Testis (tissue), 3 donors: ENCODE results near the gene WIPF1. TPM values are rescaled to one million over a fixed set of nuclear protein-coding genes. Genes with fewer than 3 reads are reported as not detected.

Experiments
- DNase-seq: peaks from one replicate; pipeline ENCODE4 v3.0.0-alpha.2; 2019
- H3K27ac ChIP-seq, 2 donors: fragments of 200-600 bp; sonication (generic); one replicate each; pipeline ENCODE4 v1.5.1; 2019
- H3K27me3 ChIP-seq: fragments of 200-600 bp; sonication (generic); one replicate; pipeline ENCODE4 v1.5.1; 2019
- H3K36me3 ChIP-seq: fragments of 200-600 bp; sonication (generic); one replicate; pipeline ENCODE4 v1.5.1; 2017; ENCODE audit warnings: low read depth; ENCODE audit errors: missing control alignments
- H3K4me1 ChIP-seq: fragments of 200-600 bp; sonication (generic); one replicate; pipeline ENCODE4 v1.5.1; 2019
- H3K4me3 ChIP-seq, 2 donors: fragments of 200-600 bp; sonication (generic); one replicate each; pipeline ENCODE4 v1.5.1; 2017 to 2019
- H3K9me3 ChIP-seq: fragments of 200-600 bp; sonication (generic); one replicate; pipeline ENCODE4 v1.5.1; 2017
- POLR2A ChIP-seq: fragments of 450-650 bp; IDR thresholded peaks from one replicate; pipeline ENCODE4 v1.6.1; 2017; ENCODE audit warnings: antibody characterized with exemption, mild to moderate bottlenecking, moderate library complexity
- WGBS, 2 donors: methylation state at CpG; one replicate each; pipeline ENCODE4 v1.1.5; 2018; 5-methylcytosine and 5-hydroxymethylcytosine counted together
- intact Hi-C: fragments of 100-400 bp; cut with DNase I; formaldehyde crosslinking; loops from one replicate; pipeline ENCODE4 v1.15.1; 2023; ENCODE audit warnings: low total_unique reads
- polyA plus RNA-seq: library from polyadenylated mRNA; stranded (reverse); fragments of 350-450 nt; fragmentation: Illumina TruSeq; extraction: RNeasy Lipid Tissue Mini Kit (QIAGEN cat#74804); gene quantifications from one replicate; pipeline ENCODE4 v1.2.3, GENCODE V29; 2014; ENCODE audit warnings: low read depth, low replicate concordance; ENCODE audit not compliant: insufficient read depth
- total RNA-seq, 2 donors: library from RNA; depleted of rRNA; stranded (reverse); fragments of >200 nt; gene quantifications; one replicate each; pipeline ENCODE4 v1.2.3, GENCODE V29; 2016
- TF ChIP-seq, protein P1 (sequence below), 3 experiments: fragments of 450-650 bp in 2 of 3; fragments of 200-600 bp in 1 of 3; sonication (generic) in 1 of 3; IDR thresholded peaks; one replicate each; pipeline ENCODE4 v1.5.1; 2016 to 2019; ENCODE audit warnings: antibody characterized with exemption in 3 of 3, mild to moderate bottlenecking in 2 of 3, moderate library complexity in 1 of 3

The WIPF1 gene
- total and polyA plus RNA-seq, 3 donors from 2014 or later, result 8.5 to 16.9 (median 11.1) TPM

DNA sequence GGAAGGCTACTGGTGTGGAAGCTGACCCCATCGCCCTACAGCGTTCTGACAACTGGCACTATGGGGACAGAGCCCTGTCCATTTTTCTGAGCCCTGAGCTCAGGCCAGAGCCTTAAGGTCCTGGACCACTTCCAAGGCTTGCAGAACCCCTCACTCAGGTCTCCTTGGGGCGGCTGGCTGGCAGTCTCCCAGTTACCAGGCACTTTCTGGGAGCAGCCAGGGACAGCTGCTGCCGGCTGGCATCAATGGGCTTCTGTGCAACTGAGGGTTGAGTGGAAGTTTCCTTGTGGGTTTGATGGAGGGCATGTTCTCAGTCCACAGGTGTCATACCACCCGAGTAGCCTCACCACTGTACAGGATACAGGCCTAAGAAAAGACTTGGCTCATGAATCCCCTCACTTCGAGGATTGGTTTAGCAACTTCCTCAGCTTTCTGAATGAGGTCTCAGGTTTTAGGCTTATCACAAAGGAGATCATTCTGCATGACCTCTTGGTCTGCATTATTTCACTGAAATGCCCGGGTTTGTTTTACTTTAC is 27.4 kb upstream of the WIPF1 start:
- intact Hi-C loops, result loop anchor here (5.0 kb wide), 1 partner anchor 47 kb away; no protein-coding TSS in a partner anchor
- no peak overlapping the region for H3K27ac ChIP-seq
- H3K36me3 ChIP-seq, result no peaks in the 10 kb centered on the region
- no peak for DNase-seq
- H3K4me1 ChIP-seq, result no peaks in the 10 kb centered on the region
- H3K9me3 ChIP-seq, result no peaks in the 10 kb centered on the region
- H3K27me3 ChIP-seq, result no peaks in the 10 kb centered on the region
- TF ChIP-seq, protein P1, sequence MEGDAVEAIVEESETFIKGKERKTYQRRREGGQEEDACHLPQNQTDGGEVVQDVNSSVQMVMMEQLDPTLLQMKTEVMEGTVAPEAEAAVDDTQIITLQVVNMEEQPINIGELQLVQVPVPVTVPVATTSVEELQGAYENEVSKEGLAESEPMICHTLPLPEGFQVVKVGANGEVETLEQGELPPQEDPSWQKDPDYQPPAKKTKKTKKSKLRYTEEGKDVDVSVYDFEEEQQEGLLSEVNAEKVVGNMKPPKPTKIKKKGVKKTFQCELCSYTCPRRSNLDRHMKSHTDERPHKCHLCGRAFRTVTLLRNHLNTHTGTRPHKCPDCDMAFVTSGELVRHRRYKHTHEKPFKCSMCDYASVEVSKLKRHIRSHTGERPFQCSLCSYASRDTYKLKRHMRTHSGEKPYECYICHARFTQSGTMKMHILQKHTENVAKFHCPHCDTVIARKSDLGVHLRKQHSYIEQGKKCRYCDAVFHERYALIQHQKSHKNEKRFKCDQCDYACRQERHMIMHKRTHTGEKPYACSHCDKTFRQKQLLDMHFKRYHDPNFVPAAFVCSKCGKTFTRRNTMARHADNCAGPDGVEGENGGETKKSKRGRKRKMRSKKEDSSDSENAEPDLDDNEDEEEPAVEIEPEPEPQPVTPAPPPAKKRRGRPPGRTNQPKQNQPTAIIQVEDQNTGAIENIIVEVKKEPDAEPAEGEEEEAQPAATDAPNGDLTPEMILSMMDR (IDR thresholded peaks at IDR 0.05), result no peak
- no peak for TF ChIP-seq POLR2A
- WGBS, 2 donors, result 91% methylated on average over 5 to 7 of the region's 7 CpGs
- no peak overlapping the region for H3K4me3 ChIP-seq

DNA sequence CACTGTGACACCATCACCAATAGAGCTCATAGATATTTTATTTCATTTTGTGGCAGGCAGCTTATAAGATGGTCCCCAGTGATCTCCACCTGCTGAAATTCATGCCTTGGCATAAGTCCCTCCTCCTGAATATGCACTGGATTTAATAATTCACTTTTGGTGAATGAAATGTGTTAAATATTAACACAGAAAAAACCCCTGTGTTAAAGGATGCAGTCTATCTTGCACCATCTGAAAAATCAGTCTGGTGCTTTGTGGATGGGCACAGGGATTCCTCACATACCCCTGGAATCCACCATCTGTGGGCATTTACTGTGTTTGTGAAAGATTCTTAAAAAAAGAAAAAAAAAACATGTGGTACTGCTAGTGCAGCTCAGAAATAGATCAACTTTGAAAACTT is 26.1 kb upstream of the WIPF1 start:
- H3K36me3 ChIP-seq, result no peaks in the 10 kb centered on the region
- no peaks in the 10 kb centered on the region for H3K27me3 ChIP-seq
- H3K27ac ChIP-seq, result no peak overlapping the region
- DNase-seq, result no peak
- TF ChIP-seq, protein P1 (IDR thresholded peaks at IDR 0.05), result no peak
- TF ChIP-seq POLR2A, result no peak
- intact Hi-C loops, result no loop called here
- no peaks in the 10 kb centered on the region for H3K9me3 ChIP-seq
- H3K4me3 ChIP-seq, result no peak overlapping the region
- no peaks in the 10 kb centered on the region for H3K4me1 ChIP-seq

DNA sequence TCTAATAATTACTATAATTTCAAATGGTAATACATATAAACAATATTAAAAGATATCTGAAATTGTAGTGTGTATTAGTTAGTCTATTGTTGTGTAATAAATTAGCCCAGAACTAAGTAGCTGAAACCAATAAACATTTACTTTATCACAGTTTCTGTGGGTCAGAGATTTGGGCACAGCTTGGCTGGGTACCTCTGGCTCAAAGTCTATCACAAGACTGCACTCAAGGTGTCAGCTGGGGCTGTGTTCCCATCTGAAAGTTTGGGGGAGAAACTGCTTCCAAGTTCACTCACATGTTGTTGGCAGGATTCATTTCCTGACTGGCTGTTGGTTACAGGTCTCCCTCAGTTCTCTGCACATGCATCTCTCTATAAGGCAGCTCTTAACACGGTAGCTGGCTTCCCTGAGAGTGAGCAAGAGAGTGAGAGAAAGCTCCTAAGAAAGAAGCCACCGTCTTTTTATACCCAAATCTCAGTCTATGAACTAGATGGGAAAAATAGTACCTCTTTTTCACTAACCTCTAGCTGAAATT is 25.6 kb upstream of the WIPF1 start:
- DNase-seq, result no peak
- Histone ChIP-seq H3K4me1 (no peaks in the 10 kb centered on the region), H3K9me3 (no peaks in the 10 kb centered on the region), H3K4me3 (no peak overlapping the region), H3K27ac (no peak overlapping the region), H3K27me3 (no peaks in the 10 kb centered on the region), H3K36me3 (no peaks in the 10 kb centered on the region)
- WGBS, 2 donors, result 83 to 89% methylated on average over 2 of the region's 2 CpGs
- no peak for TF ChIP-seq POLR2A
- TF ChIP-seq, protein P1 (IDR thresholded peaks at IDR 0.05), result no peak
- intact Hi-C loops, result no loop called here

DNA sequence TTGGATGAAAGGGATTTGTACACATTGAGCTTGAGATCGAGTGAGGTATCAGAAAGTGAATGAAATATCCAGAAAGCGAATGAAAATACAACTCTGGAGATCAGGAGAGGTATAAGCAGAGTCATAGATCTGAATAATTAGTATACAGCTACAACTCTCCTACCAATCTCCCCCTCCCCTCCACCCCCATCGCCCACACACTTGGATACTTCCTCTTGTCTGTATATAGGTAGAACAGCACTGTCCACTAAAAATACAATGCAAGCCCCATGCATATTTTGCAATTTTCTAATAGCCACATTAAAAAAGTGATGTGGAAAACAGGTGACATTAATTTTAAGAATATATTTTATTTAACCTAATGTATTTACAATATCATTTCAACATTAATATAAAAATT is 23.7 kb upstream of the WIPF1 start:
- H3K4me1 ChIP-seq, result peaks cover under 1% of the 10 kb centered on the region
- H3K27ac ChIP-seq, result no peak overlapping the region
- no peak overlapping the region for H3K4me3 ChIP-seq
- no peak for TF ChIP-seq POLR2A
- TF ChIP-seq, protein P1 (IDR thresholded peaks at IDR 0.05), result no peak
- no peaks in the 10 kb centered on the region for H3K27me3 ChIP-seq
- H3K9me3 ChIP-seq, result no peaks in the 10 kb centered on the region
- no peaks in the 10 kb centered on the region for H3K36me3 ChIP-seq
- 92 to 93% methylated on average over 3 of the region's 3 CpGs for WGBS, 2 donors
- intact Hi-C loops, result no loop called here
- no peak for DNase-seq

DNA sequence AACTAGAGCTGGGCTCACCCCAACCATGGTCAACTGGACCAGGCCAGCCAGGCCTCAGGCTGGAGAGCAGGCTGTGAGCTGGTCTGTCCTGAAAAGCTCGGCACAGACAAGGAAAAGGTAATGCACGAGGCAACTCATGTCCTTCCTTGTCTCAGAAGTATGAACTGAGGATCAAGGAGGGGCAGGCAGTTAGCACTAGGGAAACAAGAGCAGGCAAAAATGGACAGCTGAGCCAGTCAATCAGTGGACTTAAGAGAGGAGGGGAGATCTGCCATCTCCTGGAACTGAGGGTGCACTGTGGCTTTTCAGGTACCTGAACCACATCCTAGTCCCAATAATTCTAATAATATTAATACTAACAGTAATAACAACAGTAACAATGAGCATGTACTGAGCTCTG is 20.6 kb upstream of the WIPF1 start:
- 84 to 94% methylated on average over 2 of the region's 2 CpGs for WGBS, 2 donors
- Histone ChIP-seq H3K36me3 (no peaks in the 10 kb centered on the region), H3K9me3 (no peaks in the 10 kb centered on the region), H3K4me1 (peaks cover 7% of the 10 kb centered on the region), H3K27me3 (no peaks in the 10 kb centered on the region), H3K4me3 (no peak overlapping the region), H3K27ac (no peak overlapping the region)
- TF ChIP-seq POLR2A, result no peak
- TF ChIP-seq, protein P1 (IDR thresholded peaks at IDR 0.05), result no peak
- intact Hi-C loops, result no loop called here
- no peak for DNase-seq
